GM19351 (cell line): ENCODE results near the gene EDIL3.
"Not testable (repeated sequence)": the region's sequence is repeated elsewhere in the genome, so short reads cannot be mapped to it uniquely, and the experiment has no call there.

Source experiments
- ATAC-seq: cut with Tn5 transposase; IDR thresholded peaks from one replicate; pipeline ENCODE4 v1.9.1; 2021; ENCODE audit warnings: mild to moderate bottlenecking, moderate library complexity; ENCODE audit not compliant: unreplicated experiment

The EDIL3 gene

DNA sequence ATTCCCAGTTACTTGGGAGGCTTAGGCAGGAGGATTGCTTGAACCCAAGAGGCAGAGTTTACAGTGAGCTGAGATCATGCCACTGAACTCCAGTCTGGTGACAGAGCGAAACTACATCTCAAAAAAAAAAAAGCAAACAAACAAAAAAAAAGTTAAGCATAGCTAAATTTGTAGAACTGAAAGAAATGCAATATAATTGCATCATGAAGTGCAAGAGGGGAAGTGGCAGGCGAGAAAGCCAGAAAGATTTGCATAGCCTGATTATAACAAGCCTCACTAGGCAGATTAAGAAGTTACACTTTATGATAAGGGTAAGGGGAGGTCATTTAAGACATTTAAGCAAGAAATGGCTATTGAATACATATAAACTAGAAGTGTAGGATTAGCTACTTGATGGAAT, 187.1 kb downstream of the EDIL3 start:
- ATAC-seq: peak; percentile 61

- no peak for ATAC-seq
Observed at GRCh38 chr5:84191281-84191680, 193.4 kb downstream of the EDIL3 start.

GRCh38 chr5:84184857-84185256, 199.8 kb downstream of the EDIL3 start:
- ATAC-seq: no peak

DNA sequence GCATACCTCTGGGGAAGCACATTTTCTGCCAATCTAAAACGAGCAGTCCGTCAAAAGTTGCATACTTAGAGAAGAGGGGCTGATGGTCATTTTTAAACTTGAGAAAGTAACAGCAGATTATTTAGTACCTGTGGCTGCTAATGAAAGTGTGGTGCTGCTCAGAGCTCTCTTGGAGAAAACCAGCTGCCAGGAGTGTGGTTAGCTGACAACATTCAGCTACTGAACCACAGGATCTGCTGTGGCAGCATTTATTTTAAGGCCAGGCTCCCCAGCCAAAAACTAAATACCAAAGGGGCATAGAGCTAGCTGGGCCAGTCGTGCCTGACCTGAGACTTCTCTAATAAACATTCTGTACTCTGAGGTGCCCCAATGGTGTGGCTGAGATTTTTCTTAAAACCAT, 203.6 kb downstream of the EDIL3 start:
- no peak for ATAC-seq

GRCh38 chr5:84168841-84169240, 215.8 kb downstream of the EDIL3 start:
- ATAC-seq: no peak

- ATAC-seq: no peak
Observed at GRCh38 chr5:84163671-84164070, 221.0 kb downstream of the EDIL3 start.

DNA sequence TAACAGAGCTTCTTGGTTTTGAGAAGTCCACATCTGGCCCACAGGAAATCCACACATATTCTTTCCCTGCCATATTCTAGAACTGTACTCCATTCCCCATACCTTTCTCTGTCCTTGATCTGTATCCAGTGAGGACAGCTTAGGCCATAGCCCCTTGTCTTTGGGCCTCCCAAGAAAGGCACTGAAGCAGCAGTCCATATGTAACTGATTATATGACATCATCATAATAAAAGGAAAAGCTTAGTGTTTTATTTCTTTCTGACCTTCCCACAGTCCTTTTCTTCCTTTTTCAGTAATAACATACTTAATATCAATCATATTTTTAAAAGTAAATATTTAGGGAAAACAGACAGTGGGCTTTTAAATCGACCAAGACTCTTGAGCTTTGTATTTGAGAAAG, 222.0 kb downstream of the EDIL3 start:
- no peak for ATAC-seq

DNA sequence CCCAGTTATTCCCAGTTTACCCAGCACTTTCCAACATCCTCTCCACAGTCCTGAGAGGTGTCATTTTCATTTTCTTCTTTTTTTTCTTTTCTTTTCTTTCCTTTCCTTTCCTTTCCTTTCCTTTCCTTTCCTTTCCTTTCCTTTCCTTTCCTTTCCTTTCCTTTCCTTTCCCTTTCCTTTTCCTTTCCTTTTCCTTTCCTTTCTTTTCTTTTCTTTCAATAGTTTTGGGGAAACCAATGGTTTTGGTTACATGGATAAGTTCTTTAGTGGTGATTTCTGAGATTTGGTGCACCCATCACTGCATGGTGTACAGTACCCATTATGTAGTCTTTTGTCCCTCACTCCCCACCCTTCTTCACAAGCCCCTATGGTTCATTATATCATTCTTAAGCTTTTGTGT, 224.0 kb downstream of the EDIL3 start:
- not testable (repeated sequence) for ATAC-seq

GRCh38 chr5:84149094-84149493, 235.6 kb downstream of the EDIL3 start:
- ATAC-seq: no peak

DNA sequence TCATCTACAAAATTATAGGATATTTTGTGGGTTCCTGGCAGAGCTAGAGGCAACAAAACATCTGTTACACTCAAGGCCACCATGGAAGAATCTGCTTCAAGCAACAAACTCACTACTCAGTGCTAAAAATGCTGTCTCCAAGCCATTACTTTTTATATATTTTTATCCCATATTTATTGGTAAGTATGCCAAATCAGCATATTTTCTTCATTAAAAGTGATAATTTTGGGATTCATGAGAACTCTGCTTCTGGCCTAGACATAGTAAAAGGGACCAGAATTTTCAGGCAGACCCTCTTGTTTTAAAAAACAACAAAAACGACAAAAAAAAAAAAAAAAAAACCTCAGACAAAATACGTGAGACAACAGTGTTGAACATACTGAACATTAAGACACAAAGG, 236.0 kb downstream of the EDIL3 start:
- ATAC-seq: no peak

DNA sequence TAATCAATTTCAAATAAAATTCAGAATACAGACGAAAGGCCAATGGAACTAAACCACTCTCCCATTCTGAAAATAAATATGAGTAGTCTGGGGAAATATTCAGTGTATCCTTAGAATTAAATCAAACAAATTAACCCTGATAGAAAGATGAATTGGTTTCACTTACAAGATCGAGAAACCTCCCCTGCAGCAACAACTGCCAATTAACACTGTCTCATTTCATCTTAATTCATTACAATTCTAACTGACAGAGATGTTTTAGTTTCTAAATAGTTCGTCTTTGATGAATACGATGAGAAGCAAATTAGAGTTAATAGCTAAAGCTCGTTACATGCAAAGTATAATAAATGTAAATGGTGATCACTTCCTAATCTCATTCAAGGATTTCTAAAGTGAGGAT, 247.1 kb downstream of the EDIL3 start:
- no peak for ATAC-seq

- no peak for ATAC-seq
Observed at GRCh38 chr5:84131372-84131771, 253.3 kb downstream of the EDIL3 start.

DNA sequence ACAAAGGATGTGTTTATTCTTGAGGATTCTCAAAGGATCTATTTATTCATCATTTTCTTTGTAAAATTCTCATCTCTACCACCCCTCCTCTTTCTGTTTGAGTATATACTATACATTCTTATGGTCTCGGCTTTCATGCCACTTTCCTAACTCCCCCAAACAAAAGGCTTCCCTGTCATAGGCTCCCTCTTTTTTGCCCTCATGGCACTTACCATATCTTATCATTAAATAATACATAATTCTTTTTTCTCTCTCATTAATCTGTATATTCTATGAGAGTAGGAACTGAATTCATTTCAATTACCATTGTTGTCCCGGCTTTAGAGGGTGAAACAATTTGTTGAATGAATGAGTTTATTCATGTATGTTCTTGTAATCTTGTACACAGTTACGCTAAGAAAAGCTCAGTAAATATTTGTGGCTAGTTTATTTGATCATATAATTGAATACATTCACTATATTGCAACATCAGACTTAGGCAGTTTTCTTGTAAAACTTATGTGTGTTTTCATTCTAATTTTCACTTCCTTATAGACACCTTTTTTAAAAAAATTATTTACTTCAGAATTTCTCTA, 254.6 kb downstream of the EDIL3 start:
- ATAC-seq: no peak

- no peak for ATAC-seq
Observed at GRCh38 chr5:84125216-84125615, 259.5 kb downstream of the EDIL3 start.

DNA sequence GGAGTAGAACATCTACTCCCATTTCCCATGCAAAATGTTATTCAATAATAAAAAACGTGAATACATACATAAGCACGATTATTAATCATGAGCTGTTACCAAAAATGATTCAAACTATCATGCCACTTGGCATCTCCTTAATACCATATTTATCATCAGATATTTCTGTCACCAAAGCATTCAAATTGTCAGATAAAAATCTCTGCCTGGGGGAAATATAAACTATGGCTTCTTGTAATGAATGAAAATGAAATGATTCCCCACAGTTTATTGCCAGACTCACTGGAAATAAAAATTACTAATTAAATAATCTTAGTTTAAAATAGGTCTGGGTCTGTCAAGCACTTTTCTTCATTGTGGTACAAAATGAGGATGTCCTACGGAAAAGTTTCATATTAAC, 265.4 kb downstream of the EDIL3 start:
- ATAC-seq: no peak

DNA sequence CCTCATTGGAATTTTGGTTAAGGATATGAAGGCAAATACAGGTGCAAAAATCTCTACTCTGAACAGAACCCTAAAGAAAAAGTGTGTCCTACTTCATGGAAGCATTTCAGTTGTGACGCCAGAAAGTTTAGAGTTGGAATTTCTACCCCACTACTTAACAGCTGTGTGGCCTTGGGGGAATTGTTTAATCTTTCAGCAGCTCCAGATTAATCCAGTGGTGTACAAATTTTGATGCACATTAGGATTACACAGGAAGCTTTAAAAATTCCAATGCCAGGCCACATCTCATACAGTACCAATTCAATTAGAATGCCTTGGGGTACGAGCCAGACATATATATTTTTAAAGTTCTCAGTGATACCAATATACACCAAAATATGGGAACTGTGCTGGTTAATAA, 266.1 kb downstream of the EDIL3 start:
- no peak for ATAC-seq

DNA sequence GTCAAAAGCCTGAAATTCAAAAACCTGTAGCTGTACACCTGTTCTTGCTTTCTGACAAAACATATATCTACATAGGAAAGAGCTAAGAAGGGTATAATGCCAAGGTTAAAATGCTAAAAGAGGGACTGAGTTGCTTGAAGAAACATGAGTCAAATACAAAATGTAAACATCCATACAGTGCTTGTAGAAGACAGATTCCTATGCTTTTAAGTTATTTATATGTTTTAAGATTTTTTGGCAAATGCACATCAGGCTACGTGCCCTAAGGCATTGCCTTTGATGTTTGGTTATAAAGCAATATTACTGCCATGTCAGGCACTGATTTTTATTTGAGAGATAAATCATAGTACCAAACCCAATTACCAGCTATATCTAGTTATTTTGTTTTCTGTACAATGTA, 269.0 kb downstream of the EDIL3 start:
- ATAC-seq: no peak

DNA sequence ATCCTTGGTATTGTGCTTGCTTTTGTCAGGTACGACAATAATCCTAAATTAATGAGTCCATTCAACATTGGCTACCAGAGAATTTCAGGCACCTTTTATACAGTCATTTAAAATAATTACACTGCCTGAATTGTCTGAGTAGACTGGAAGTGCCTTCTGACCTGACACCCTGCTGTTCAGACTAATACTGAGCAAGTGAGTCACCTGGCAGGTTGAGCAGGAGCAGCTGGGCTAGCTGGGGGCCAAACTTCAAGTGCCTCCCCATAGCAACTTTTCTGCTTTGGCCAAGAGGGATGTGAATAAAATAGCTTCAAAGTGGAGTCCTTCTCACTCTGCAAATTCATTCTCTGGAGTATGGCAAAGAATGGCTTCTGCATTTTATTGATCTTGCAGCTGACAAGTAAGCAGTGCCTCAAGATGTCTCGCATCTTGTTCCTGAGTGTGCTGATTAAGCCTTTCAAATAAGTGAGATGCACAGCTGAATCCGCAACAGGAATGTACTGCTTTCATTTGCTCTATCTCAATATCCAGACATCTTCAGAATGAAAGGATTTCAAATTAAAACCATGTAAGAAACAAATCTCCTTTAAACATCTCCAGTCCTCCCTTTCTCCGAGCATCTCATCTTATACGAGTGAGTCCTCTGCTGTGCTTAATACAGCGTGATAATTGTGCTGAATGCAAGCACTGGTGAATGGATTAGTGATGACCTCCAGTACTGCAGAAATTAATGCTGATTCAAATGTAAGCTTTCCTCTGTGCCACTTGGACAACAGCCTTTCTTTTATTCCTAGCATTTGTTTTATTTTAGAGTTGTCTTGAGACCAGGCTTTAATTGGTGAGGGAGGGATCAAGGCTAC, 271.2 kb downstream of the EDIL3 start:
- ATAC-seq: no peak

DNA sequence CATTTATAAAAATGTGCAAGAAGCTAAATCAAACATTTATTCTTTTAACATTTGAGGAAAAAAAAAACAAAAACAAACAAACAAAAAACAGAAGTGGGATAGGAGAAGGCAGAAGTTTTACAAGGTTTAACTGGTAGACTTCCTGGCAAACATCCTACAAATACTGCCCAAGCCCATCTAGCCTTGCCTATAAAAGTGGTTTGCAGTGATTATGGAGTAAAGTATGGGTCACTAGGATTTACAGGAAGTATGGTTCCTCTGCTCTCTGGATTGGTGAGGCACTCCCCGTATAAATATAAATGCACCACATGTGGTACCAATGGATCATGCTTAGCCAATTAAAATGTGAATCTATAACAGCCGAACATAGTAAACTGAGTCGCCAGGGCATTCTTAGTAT, 291.9 kb downstream of the EDIL3 start:
- ATAC-seq: no peak

GRCh38 chr5:84091127-84091799, 293.4 kb downstream of the EDIL3 start:
- no peak for ATAC-seq

- peak; percentile 60 for ATAC-seq
Observed at GRCh38 chr5:84088996-84089395, 295.7 kb downstream of the EDIL3 start.

DNA sequence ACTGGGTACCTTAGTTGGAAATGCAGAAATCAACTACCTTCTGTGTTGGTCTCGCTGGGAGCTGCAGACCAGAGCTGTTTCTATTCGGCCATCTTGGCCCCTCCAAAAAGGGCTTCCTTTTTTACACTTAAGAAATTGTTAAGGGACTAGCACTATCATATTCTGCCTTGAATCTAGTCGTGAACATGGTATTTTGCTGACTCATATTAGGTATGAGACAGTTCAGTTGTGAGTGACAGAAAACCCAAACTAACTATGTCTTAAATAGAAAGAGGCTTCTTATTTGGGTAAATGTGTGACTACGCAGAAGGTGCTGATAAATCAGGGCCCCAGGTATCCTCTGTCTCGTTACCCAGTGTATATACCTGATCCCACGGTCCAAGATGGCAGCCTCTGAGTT, 298.2 kb downstream of the EDIL3 start:
- no peak for ATAC-seq
